ENCODE results near the gene TPSB2. TPM values are rescaled to one million over a fixed set of nuclear protein-coding genes. Genes with fewer than 3 reads are reported as not detected.
"Not testable (repeated sequence)": the region's sequence is repeated elsewhere in the genome, so short reads cannot be mapped to it uniquely, and the experiment has no call there.

Gene TPSB2
- total RNA-seq, 1 experiment from 2014 or later, result not detected

DNA sequence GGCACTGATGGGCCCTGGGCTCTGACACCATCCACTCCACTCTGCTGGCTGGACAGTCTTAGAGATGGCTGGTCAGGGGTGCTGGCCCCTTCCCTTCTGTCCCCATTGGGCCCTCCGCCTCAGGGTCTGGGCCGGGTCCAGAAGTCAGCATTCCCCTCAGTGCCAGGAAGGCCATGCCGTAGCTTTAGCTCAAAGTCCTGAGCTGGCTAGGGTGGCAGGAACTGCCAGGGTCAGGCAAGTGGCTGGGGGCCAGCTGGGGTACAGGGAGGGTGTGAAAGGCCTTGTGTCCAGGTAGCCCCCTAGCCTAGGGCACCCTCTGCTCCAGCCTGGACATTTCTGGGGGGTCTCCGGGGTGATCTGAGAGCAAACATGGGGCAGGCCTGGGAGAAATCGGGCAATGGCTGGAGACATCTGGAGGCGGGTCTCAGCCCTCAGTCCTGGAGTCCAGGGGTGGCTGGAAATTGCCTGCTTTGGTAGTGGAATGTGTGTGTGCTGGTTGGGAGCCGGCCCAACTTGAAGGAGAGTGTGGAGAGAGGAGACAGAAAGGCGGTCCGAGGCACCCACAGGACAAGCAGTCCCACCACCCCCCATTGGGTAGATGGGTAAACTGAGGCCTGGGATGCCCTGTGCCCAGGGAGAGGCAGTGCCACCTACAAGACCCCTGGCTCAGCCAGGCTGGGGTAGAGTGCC is 37.5 kb downstream of the TPSB2 start:
- Histone ChIP-seq H3K27me3 (ENCODE audit: low read length) (no peaks in the 10 kb centered on the region), H3K36me3 (ENCODE audit: low read depth, low read length) (no peaks in the 10 kb centered on the region), H3K27ac (ENCODE audit: low read length) (no peak overlapping the region), H3K9me2 (replicated peaks; ENCODE audit: low read length) (no peaks in the 10 kb centered on the region), H3K4me1 (ENCODE audit: insufficient read depth, low read length) (no peaks in the 10 kb centered on the region), H3K9ac (ENCODE audit: low read length) (no peak overlapping the region), H3F3A (ENCODE audit: low read length, unreplicated experiment) (no peaks in the 10 kb centered on the region), H3K4me3 (ENCODE audit: low read length) (no peak overlapping the region), H4K20me1 (ENCODE audit: low read length) (no peaks in the 10 kb centered on the region), H3K79me2 (ENCODE audit: low read length) (no peaks in the 10 kb centered on the region), H3K9me3 (ENCODE audit: low read length) (no peaks in the 10 kb centered on the region), H3K4me2 (ENCODE audit: low read length) (no peak overlapping the region), H2AFZ (ENCODE audit: low read length) (no peak overlapping the region)
- intact Hi-C loops (cut with micrococcal nuclease), result no loop called here
- CTCF ChIA-PET, result no interaction called here
- BruUV-seq (replicated peaks), result no TSS peak
- POLR2A ChIA-PET (ENCODE audit: unreplicated experiment), result no interaction called here
- TF ChIP-seq EZH2 (IDR thresholded peaks at IDR 0.05; ENCODE audit: low read length, unreplicated experiment) (no peak), EZH2phosphoT487 (IDR thresholded peaks at IDR 0.05; ENCODE audit: borderline replicate concordance, low read length) (no peak), CTCF (conservative IDR thresholded peaks at IDR 0.05; ENCODE audit: low read depth, low read length) (no peak)
- DNase-seq (no peak), ATAC-seq (no peak)

DNA sequence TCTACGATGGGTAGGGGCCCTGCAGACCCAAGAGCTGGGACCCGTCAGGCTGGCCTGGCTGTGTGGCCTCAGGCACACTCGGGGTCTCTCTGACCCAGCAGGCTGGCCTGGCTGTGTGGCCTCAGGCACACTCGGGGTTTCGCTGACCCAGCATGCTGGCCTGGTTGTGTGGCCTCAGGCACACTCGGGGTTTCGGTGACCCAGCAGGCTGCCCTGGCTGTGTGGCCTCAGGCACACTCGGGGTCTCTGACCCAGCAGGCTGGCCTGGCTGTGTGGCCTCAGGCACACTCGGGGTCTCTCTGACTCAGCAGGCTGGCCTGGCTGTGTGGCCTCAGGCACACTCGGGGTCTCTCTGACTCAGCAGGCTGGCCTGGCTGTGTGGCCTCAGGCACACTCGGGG is 39.2 kb downstream of the TPSB2 start:
- BruUV-seq (replicated peaks); POLR2A ChIA-PET (ENCODE audit: unreplicated experiment): not testable (repeated sequence)

DNA sequence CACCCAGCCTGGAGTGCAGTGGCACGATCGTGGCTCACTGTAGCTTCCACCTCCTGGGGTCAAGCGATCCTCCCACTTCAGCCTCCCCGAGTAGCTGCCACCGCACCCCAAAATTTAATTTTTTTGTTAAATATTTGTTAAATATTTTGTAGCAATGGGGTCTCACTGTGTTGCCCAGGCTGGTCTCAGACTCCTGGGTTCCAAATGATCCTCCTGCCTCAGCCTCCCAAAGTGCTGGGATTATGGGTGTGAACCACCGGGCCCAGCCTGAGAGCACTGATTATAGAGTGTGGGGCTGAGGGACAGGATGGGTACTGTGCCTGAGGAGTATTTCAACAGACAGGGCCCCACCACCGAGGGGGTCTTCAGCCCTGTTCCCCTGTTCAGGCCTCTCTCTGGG is 40.5 kb downstream of the TPSB2 start:
- Histone ChIP-seq H3K27me3 (ENCODE audit: low read length) (no peaks in the 10 kb centered on the region), H3K36me3 (ENCODE audit: low read depth, low read length) (no peaks in the 10 kb centered on the region), H3K9me3 (ENCODE audit: low read length) (no peaks in the 10 kb centered on the region), H3K79me2 (ENCODE audit: low read length) (no peaks in the 10 kb centered on the region), H3K9me2 (replicated peaks; ENCODE audit: low read length) (no peaks in the 10 kb centered on the region), H4K20me1 (ENCODE audit: low read length) (no peaks in the 10 kb centered on the region), H3F3A (ENCODE audit: low read length, unreplicated experiment) (no peaks in the 10 kb centered on the region), H2AFZ (ENCODE audit: low read length) (no peak overlapping the region), H3K4me3 (ENCODE audit: low read length) (no peak overlapping the region), H3K4me2 (ENCODE audit: low read length) (no peak overlapping the region), H3K4me1 (ENCODE audit: insufficient read depth, low read length) (no peaks in the 10 kb centered on the region), H3K9ac (ENCODE audit: low read length) (no peak overlapping the region), H3K27ac (ENCODE audit: low read length) (no peak overlapping the region)
- ChIA-PET POLR2A (ENCODE audit: unreplicated experiment) (no interaction called here), CTCF (no interaction called here)
- TF ChIP-seq CTCF (conservative IDR thresholded peaks at IDR 0.05; ENCODE audit: low read depth, low read length) (no peak), EZH2 (IDR thresholded peaks at IDR 0.05; ENCODE audit: low read length, unreplicated experiment) (no peak), EZH2phosphoT487 (IDR thresholded peaks at IDR 0.05; ENCODE audit: borderline replicate concordance, low read length) (no peak)
- ATAC-seq, result no peak
- DNase-seq, result no peak
- intact Hi-C loops (cut with micrococcal nuclease), result no loop called here
- no TSS peak for BruUV-seq (replicated peaks)

More for the DNA sequence above, 39.2 kb downstream of the TPSB2 start:
- H3K4me3 ChIP-seq (ENCODE audit: low read length); H3K9me2 ChIP-seq (replicated peaks; ENCODE audit: low read length); DNase-seq; H3K9ac ChIP-seq (ENCODE audit: low read length); intact Hi-C loops (cut with micrococcal nuclease); H3K79me2 ChIP-seq (ENCODE audit: low read length); H2AFZ ChIP-seq (ENCODE audit: low read length); ATAC-seq; H3K27ac ChIP-seq (ENCODE audit: low read length); H4K20me1 ChIP-seq (ENCODE audit: low read length); H3K4me1 ChIP-seq (ENCODE audit: insufficient read depth, low read length); H3K36me3 ChIP-seq (ENCODE audit: low read depth, low read length); H3K27me3 ChIP-seq (ENCODE audit: low read length); CTCF ChIA-PET; H3F3A ChIP-seq (ENCODE audit: low read length, unreplicated experiment); H3K9me3 ChIP-seq (ENCODE audit: low read length); H3K4me2 ChIP-seq (ENCODE audit: low read length): not testable (repeated sequence)
